Large intestine (tissue), 3 donors: ENCODE measurements around the gene GDF10. TPM values are rescaled to one million over a fixed set of nuclear protein-coding genes. Genes with fewer than 3 reads are reported as not detected.

Source experiments
- DNase-seq, 2 donors: peaks; one replicate each; pipeline versions ENCODE4 v3.0.0 to v3.0.0-alpha.2; 2013
- H3K27ac ChIP-seq: one replicate; pipeline ENCODE4 v1.5.1; 2013; ENCODE audit warnings: low read length
- H3K27me3 ChIP-seq: 2 replicates; pipeline ENCODE4 v1.6.1; 2013; ENCODE audit warnings: low read length; ENCODE audit not compliant: control insufficient read depth, insufficient read depth
- H3K36me3 ChIP-seq: 2 replicates; pipeline ENCODE4 v1.6.1; 2013; ENCODE audit warnings: low read length; ENCODE audit not compliant: control insufficient read depth, insufficient read depth
- H3K4me1 ChIP-seq: one replicate; pipeline ENCODE4 v1.6.1; 2013; ENCODE audit warnings: low read length; ENCODE audit not compliant: control insufficient read depth, insufficient read depth
- H3K4me3 ChIP-seq: one replicate; pipeline ENCODE4 v1.5.1; 2013; ENCODE audit warnings: low read length
- H3K9me3 ChIP-seq: one replicate; pipeline ENCODE4 v1.6.1; 2013; ENCODE audit warnings: mild to moderate bottlenecking, low read depth, low read length, moderate library complexity; ENCODE audit not compliant: control insufficient read depth
- WGBS: methylation state at CpG from one replicate; pipeline ENCODE4 v1.1.5; 2013; ENCODE audit warnings: low lambda C conversion rate; ENCODE audit not compliant: insufficient coverage; 5-methylcytosine and 5-hydroxymethylcytosine counted together
- polyA plus RNA-seq: library from polyadenylated mRNA; unstranded; fragments of 120-200 nt; gene quantifications from one replicate; pipeline ENCODE4 v1.2.1, GENCODE V29; 2013

The GDF10 gene
- polyA plus RNA-seq, 1 donor, result 2.5 TPM

DNA sequence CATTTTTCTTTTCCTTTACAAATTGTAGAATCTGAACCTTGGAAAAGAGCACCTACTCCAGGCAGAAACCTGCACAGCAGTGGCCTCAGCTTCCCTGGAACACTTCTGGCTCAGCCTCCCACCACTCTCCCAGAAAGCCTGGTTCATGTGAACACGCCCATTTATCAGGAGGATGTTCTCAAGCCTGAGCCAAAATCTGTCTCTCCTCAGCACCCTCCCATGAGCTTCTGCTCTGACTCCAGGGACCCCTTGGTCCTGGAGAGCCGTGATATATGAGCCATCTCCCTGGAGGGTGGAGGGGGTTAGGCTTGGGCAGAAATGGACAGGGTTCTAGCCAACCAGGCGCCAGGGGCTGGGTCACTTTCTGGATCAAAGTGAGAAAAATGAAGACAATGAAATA is 32.4 kb downstream of the GDF10 start:
- Histone ChIP-seq H3K36me3 (no peaks in the 10 kb centered on the region), H3K9me3 (no peaks in the 10 kb centered on the region), H3K27ac (no peak overlapping the region), H3K27me3 (no peaks in the 10 kb centered on the region), H3K4me1 (peaks cover 8% of the 10 kb centered on the region), H3K4me3 (no peak overlapping the region)
- DNase-seq, result no peak
- WGBS, result no CpG with 5 or more reads among the region's 3 CpGs

DNA sequence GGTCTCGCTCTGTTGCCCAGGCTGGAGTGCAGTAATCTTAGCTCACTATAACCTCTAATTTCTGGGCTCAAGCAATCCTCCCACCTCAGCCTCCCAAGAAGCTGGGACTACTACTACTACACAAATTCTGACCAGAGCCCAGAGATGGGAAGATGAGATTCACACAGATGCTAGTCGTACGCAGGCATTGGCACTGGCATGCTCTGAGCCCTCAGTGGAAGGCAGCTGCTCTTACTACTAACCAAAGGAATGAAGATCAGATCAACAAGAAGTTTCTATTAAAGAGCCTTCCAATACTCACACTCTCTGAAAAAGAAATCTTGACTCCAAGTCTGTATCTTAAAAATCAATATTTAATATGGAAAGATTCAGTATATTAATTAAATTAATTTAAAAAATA is 32.9 kb downstream of the GDF10 start:
- DNase-seq, result no peak
- Histone ChIP-seq H3K36me3 (no peaks in the 10 kb centered on the region), H3K27me3 (no peaks in the 10 kb centered on the region), H3K4me1 (peaks cover 8% of the 10 kb centered on the region), H3K4me3 (no peak overlapping the region), H3K9me3 (no peaks in the 10 kb centered on the region), H3K27ac (no peak overlapping the region)
- WGBS, result no CpG with 5 or more reads among the region's 3 CpGs

DNA sequence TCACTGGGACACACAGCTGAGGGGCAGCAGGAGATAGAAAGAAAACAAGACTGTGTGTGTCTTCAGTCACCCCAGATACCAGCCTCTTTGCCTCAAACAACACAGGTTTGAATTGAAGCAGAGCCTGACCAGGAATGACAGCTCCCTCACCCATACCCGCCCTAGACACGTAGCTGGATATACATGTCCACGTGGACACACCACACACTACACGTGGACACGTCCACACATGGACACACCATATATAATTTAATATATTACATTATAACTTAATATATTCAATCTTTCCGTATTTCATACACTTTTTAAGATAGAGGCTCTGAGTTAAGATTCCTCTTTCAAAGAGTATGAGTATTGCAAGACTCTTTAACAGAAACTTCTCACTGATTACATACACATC is 33.5 kb downstream of the GDF10 start:
- no peak overlapping the region for H3K27ac ChIP-seq
- H3K9me3 ChIP-seq, result no peaks in the 10 kb centered on the region
- 83% methylated on average over 2 of the region's 6 CpGs for WGBS
- no peak for DNase-seq
- H3K27me3 ChIP-seq, result no peaks in the 10 kb centered on the region
- no peak overlapping the region for H3K4me3 ChIP-seq
- no peaks in the 10 kb centered on the region for H3K36me3 ChIP-seq
- peaks cover 8% of the 10 kb centered on the region for H3K4me1 ChIP-seq

DNA sequence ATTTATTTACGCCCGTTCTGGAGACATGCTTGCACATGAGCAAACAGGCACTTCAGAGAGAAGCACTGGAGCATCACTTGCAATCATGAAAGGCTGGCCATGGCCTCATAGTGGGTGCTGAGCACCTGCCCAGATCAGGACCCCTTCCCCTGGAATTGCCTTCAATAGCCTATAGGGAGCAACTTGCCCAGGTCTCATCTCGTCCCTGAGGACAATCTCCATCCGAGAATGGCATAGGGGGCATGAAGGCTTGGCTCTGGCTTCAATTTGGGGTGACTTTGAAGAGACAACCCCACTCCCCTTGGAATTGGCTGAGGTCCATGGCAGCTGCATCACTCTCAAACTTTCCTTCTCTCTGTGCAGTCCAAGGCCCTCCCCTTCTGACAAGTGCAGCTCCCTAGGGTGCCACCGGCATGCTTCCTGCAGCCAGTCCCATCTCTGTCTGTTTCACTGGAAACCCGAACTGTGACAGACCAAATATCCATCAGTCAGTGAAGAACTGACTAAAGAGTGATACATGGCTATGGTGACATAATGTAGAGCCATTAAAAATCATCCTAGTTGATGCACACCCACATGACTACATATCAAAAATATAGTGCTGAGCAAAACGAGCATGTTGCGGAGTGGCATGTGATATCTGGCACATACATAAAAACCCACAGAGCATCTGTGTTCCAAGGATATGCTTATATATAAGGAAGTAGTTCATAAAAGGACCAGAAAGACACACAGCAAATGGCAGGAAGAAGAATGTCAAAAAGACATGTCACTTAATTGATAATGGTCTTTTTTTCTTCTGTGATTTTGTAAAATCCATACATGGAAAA is 34.7 kb downstream of the GDF10 start:
- DNase-seq, result no peak
- no peaks in the 10 kb centered on the region for H3K9me3 ChIP-seq
- peaks cover 8% of the 10 kb centered on the region for H3K4me1 ChIP-seq
- H3K4me3 ChIP-seq, result no peak overlapping the region
- no peaks in the 10 kb centered on the region for H3K27me3 ChIP-seq
- no peaks in the 10 kb centered on the region for H3K36me3 ChIP-seq
- 100% methylated on average over 2 of the region's 8 CpGs for WGBS
- no peak overlapping the region for H3K27ac ChIP-seq

DNA sequence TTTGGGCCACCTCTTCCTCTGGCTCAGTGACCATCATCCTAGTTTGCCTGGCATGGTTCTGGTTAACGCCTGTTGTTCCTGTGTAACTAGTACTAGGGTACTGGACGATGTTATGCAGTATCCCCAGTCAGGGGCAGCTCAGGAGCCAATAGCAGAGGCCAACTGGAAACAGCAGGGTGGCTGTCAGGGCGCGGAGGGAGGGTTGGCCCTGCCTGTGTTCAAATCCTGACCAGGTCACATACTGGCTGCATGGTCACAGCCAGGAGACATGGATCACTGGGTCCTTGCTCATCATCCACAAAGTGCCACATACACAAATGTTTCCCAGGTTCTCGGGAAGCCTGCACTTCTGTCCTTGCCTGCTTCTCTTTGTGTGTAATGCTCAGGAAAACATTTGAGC is 35.9 kb downstream of the GDF10 start:
- peaks cover 1% of the 10 kb centered on the region for H3K4me1 ChIP-seq
- 100% methylated on average over 1 of the region's 5 CpGs for WGBS
- no peak for DNase-seq
- no peaks in the 10 kb centered on the region for H3K36me3 ChIP-seq
- no peak overlapping the region for H3K4me3 ChIP-seq
- no peaks in the 10 kb centered on the region for H3K27me3 ChIP-seq
- no peaks in the 10 kb centered on the region for H3K9me3 ChIP-seq
- H3K27ac ChIP-seq, result no peak overlapping the region

- H3K9me3 ChIP-seq, result no peaks in the 10 kb centered on the region
- WGBS, result 60% methylated on average over 1 of the region's 15 CpGs
- no peak overlapping the region for H3K4me3 ChIP-seq
- H3K27me3 ChIP-seq, result no peaks in the 10 kb centered on the region
- peak; percentile 22 to 29 for DNase-seq
- H3K27ac ChIP-seq, result no peak overlapping the region
- no peaks in the 10 kb centered on the region for H3K36me3 ChIP-seq
- no peaks in the 10 kb centered on the region for H3K4me1 ChIP-seq
Observed at GRCh38 chr10:47336387-47337134, 36.6 kb downstream of the GDF10 start.

GRCh38 chr10:47337310-47337709 is 37.3 kb downstream of the GDF10 start:
- H3K4me3 ChIP-seq, result no peak overlapping the region
- H3K27me3 ChIP-seq, result no peaks in the 10 kb centered on the region
- no peaks in the 10 kb centered on the region for H3K4me1 ChIP-seq
- DNase-seq, result no peak
- no CpG with 5 or more reads among the region's 4 CpGs for WGBS
- no peaks in the 10 kb centered on the region for H3K36me3 ChIP-seq
- no peaks in the 10 kb centered on the region for H3K9me3 ChIP-seq
- H3K27ac ChIP-seq, result no peak overlapping the region

GRCh38 chr10:47339186-47339735 is 39.3 kb downstream of the GDF10 start:
- H3K36me3 ChIP-seq, result no peaks in the 10 kb centered on the region
- no peaks in the 10 kb centered on the region for H3K4me1 ChIP-seq
- no peak overlapping the region for H3K27ac ChIP-seq
- no peaks in the 10 kb centered on the region for H3K9me3 ChIP-seq
- no peak overlapping the region for H3K4me3 ChIP-seq
- no peaks in the 10 kb centered on the region for H3K27me3 ChIP-seq
- no CpG with 5 or more reads among the region's 8 CpGs for WGBS
- no peak for DNase-seq

DNA sequence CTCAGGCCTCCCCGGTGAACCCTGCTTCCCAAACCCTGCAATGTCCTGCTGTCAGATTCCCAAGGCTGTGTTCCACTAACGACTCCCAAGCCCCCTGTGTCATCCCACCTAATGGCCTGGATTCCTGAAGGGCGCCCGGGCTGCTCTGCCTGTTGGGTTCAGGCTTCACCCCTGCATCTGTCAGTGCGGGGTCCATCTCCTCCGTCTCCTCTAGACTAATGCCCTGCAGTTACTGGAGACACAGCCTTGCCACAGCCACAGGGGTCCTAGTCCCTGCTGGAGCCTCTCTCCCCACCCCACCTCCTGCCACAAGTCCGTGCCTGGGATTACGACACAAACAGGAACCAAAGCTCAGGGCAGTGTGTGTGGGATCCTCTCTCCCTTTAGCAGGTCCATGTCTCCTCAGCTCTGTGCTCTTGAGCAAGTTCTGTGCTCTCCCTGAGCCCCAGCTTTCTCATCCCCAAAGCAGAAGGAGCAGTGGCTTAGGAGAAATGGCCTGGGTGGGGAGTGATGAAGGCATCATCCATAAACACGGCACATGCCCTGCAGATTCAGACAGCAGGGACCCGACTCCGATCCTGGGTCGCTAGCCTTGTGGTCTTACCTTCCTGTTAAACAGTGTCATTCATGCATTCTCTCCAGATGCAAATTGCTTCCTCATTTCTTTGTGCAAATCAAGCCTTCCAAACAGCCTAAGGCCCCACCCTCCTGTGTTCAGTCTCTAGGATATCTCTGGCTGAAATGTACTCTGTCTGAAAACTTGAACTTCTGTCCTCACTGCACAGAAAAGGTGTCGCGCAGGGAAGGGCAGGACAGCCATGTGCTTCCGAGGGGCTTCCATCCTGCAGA is 40.0 kb downstream of the GDF10 start:
- H3K36me3 ChIP-seq, result no peaks in the 10 kb centered on the region
- DNase-seq, result no peak
- WGBS, result 80% methylated on average over 4 of the region's 15 CpGs
- H3K4me1 ChIP-seq, result no peaks in the 10 kb centered on the region
- H3K27ac ChIP-seq, result no peak overlapping the region
- H3K27me3 ChIP-seq, result no peaks in the 10 kb centered on the region
- no peak overlapping the region for H3K4me3 ChIP-seq
- no peaks in the 10 kb centered on the region for H3K9me3 ChIP-seq

GRCh38 chr10:47340608-47341170 is 40.7 kb downstream of the GDF10 start:
- H3K36me3 ChIP-seq, result no peaks in the 10 kb centered on the region
- no peak overlapping the region for H3K27ac ChIP-seq
- no peak overlapping the region for H3K4me3 ChIP-seq
- H3K9me3 ChIP-seq, result no peaks in the 10 kb centered on the region
- WGBS, result no CpG with 5 or more reads among the region's 5 CpGs
- H3K4me1 ChIP-seq, result no peaks in the 10 kb centered on the region
- H3K27me3 ChIP-seq, result no peaks in the 10 kb centered on the region
- peak; percentile 40 to 62 for DNase-seq
